MM.1S (cell line): Measurements from ENCODE around the gene LRPPRC.

ENCODE experiments used
- DNase-seq: peaks from one replicate; pipeline ENCODE4 v3.0.0-alpha.2; 2015
- H2AFZ ChIP-seq: fragments of 300-600 bp; sonication (generic); 2 replicates; pipeline ENCODE4 v1.6.0; 2016; ENCODE audit warnings: antibody characterized with exemption, low read length
- H3F3A ChIP-seq: fragments of 300-600 bp; sonication (generic); 2 replicates; pipeline ENCODE4 v1.6.1; 2016; ENCODE audit warnings: mild to moderate bottlenecking, antibody characterized with exemption, low read length, moderate library complexity, mixed read lengths; ENCODE audit not compliant: insufficient read depth
- H3K27ac ChIP-seq: fragments of 300-600 bp; sonication (generic); 2 replicates; pipeline ENCODE4 v1.5.1; 2016; ENCODE audit warnings: mild to moderate bottlenecking, low read length
- H3K27me3 ChIP-seq: fragments of 300-600 bp; sonication (generic); replicated peaks from 2 replicates; pipeline ENCODE4 v1.6.0; 2016; ENCODE audit warnings: low read length; ENCODE audit not compliant: insufficient read depth
- H3K36me3 ChIP-seq: fragments of 300-600 bp; sonication (generic); replicated peaks from 2 replicates; pipeline ENCODE4 v1.6.1; 2016; ENCODE audit warnings: mild to moderate bottlenecking, low read length, mixed read lengths; ENCODE audit not compliant: insufficient read depth
- H3K4me1 ChIP-seq: fragments of 300-600 bp; sonication (generic); 2 replicates; pipeline ENCODE4 v1.6.1; 2016; ENCODE audit warnings: low read length, mixed read lengths
- H3K4me2 ChIP-seq: fragments of 300-600 bp; sonication (generic); 2 replicates; pipeline ENCODE4 v1.6.0; 2016; ENCODE audit warnings: low read depth, low read length
- H3K4me3 ChIP-seq: fragments of 300-600 bp; sonication (generic); 2 replicates; pipeline ENCODE4 v1.5.1; 2016; ENCODE audit warnings: low read length, mixed read lengths
- H3K79me2 ChIP-seq: fragments of 300-600 bp; sonication (generic); 2 replicates; pipeline ENCODE4 v1.6.1; 2016; ENCODE audit warnings: mixed run types, low read length, mixed read lengths
- H3K9ac ChIP-seq: fragments of 300-600 bp; sonication (generic); 2 replicates; pipeline ENCODE4 v1.6.1; 2016; ENCODE audit warnings: low read length, mixed read lengths
- H3K9me2 ChIP-seq: fragments of 300-600 bp; sonication (generic); replicated peaks from 2 replicates; pipeline ENCODE4 v1.6.1; 2016; ENCODE audit warnings: mild to moderate bottlenecking, low read length, mixed read lengths; ENCODE audit not compliant: insufficient read depth
- H3K9me3 ChIP-seq: fragments of 300-600 bp; sonication (generic); replicated peaks from 2 replicates; pipeline ENCODE4 v1.6.1; 2016; ENCODE audit warnings: mild to moderate bottlenecking, low read length, mixed read lengths; ENCODE audit not compliant: insufficient read depth
- H4K20me1 ChIP-seq: fragments of 300-600 bp; sonication (generic); 2 replicates; pipeline ENCODE4 v1.6.1; 2016; ENCODE audit warnings: mild to moderate bottlenecking, low read length, moderate library complexity, mixed read lengths; ENCODE audit not compliant: insufficient read depth
- EZH2 ChIP-seq: fragments of 300-600 bp; sonication (generic); optimal IDR thresholded peaks from 2 replicates; pipeline ENCODE3; 2017; ENCODE audit warnings: low read depth, mild to moderate bottlenecking, antibody characterized with exemption, low read length, mixed read lengths
- EZH2phosphoT487 ChIP-seq: fragments of 300-600 bp; sonication (generic); IDR thresholded peaks from 2 replicates; pipeline ENCODE4 v1.6.1; 2018; ENCODE audit warnings: antibody characterized with exemption, low read length
- TF ChIP-seq, protein P1 (sequence below): fragments of 300-600 bp; sonication (generic); IDR thresholded peaks from 2 replicates; pipeline ENCODE4 v1.5.1; 2016; ENCODE audit warnings: antibody characterized with exemption, low read length, mixed read lengths

The LRPPRC gene

DNA sequence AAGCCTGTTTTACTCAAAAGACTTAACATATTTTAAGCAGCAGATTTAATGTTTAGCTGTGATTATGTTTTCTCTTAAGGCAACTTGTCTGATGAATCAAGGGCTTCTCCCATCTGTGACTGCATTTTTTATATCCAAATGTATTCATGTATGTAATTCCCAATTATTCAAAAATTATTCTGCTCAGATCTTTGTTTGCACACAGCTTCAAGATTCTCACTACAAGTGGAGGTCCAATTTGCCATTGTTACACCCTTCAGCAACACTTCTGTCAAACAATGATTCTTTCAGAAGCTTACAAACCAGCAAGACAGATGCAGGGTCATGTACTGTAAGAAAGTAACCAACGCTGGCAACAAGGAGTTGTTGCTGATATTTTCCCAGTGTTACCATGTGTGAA is 5.9 kb upstream of the LRPPRC start:
- DNase-seq = no peak
- no peaks in the 10 kb centered on the region for H3K4me1 ChIP-seq
- no peaks in the 10 kb centered on the region for H3K36me3 ChIP-seq
- TF ChIP-seq EZH2 (no peak), EZH2phosphoT487 (no peak)
- TF ChIP-seq, protein P1, sequence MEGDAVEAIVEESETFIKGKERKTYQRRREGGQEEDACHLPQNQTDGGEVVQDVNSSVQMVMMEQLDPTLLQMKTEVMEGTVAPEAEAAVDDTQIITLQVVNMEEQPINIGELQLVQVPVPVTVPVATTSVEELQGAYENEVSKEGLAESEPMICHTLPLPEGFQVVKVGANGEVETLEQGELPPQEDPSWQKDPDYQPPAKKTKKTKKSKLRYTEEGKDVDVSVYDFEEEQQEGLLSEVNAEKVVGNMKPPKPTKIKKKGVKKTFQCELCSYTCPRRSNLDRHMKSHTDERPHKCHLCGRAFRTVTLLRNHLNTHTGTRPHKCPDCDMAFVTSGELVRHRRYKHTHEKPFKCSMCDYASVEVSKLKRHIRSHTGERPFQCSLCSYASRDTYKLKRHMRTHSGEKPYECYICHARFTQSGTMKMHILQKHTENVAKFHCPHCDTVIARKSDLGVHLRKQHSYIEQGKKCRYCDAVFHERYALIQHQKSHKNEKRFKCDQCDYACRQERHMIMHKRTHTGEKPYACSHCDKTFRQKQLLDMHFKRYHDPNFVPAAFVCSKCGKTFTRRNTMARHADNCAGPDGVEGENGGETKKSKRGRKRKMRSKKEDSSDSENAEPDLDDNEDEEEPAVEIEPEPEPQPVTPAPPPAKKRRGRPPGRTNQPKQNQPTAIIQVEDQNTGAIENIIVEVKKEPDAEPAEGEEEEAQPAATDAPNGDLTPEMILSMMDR = no peak
- no peaks in the 10 kb centered on the region for H4K20me1 ChIP-seq
- no peak overlapping the region for H3K27ac ChIP-seq
- H3K4me2 ChIP-seq = no peak overlapping the region
- no peak overlapping the region for H2AFZ ChIP-seq
- no peaks in the 10 kb centered on the region for H3K9me3 ChIP-seq
- no peaks in the 10 kb centered on the region for H3F3A ChIP-seq
- no peaks in the 10 kb centered on the region for H3K9me2 ChIP-seq
- H3K9ac ChIP-seq = no peak overlapping the region
- H3K27me3 ChIP-seq = no peaks in the 10 kb centered on the region
- H3K79me2 ChIP-seq = no peaks in the 10 kb centered on the region
- H3K4me3 ChIP-seq = no peak overlapping the region

DNA sequence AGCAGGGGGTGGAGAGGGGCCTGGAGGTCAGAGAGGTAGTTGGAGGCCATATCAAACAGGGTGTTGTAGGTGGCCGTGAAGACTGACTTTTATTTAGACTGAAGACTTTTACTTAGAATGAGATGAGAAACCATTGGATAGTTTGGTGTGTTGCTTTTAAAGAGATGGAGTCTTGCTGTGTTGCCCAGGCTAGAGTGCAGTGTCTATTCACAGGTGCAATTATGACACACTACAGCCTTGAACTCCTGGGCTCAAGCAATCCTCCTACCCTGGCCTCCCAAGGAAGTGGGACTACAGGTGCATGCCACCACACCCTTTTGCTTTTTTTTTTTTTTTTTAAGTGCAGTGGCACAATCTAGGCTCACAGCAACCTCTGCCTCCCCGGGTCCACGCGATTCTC is 2.5 kb upstream of the LRPPRC start:
- Histone ChIP-seq H3K79me2 (peaks cover 26% of the 10 kb centered on the region), H3K4me3 (no peak overlapping the region), H3K27ac (no peak overlapping the region), H3K9me3 (no peaks in the 10 kb centered on the region), H3K9ac (no peak overlapping the region), H3K4me1 (peaks cover 7% of the 10 kb centered on the region), H3F3A (no peaks in the 10 kb centered on the region), H3K36me3 (no peaks in the 10 kb centered on the region), H3K27me3 (no peaks in the 10 kb centered on the region), H2AFZ (no peak overlapping the region), H4K20me1 (peaks cover 12% of the 10 kb centered on the region), H3K4me2 (no peak overlapping the region), H3K9me2 (no peaks in the 10 kb centered on the region)
- TF ChIP-seq, protein P1 = no peak
- TF ChIP-seq EZH2 = no peak
- no peak for TF ChIP-seq EZH2phosphoT487
- no peak for DNase-seq

DNA sequence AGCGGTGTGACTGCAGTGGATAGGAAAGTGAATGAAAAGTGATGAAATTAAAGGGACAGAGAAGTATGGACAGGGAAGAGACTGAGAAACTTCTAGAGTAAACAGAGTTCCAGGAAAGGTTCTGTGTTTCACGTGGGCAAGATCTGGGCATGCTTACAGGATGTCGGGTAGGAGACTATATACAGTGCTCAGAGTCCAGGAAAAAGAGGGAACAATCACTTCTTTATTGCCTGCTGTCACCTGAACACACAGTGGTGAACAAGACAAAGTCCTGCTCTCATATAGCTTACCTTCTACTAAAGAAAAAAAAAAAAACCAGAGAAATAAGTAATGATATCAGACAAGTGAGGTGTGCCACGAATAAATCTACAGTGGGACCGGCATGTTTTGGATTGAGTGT is 2.4 kb downstream of the LRPPRC start:
- Histone ChIP-seq H3K27me3 (no peaks in the 10 kb centered on the region), H3K79me2 (peaks cover 74% of the 10 kb centered on the region), H3K9ac (no peak overlapping the region), H3F3A (no peaks in the 10 kb centered on the region), H3K27ac (no peak overlapping the region), H3K4me2 (no peak overlapping the region), H3K9me3 (no peaks in the 10 kb centered on the region), H3K36me3 (peaks cover 12% of the 10 kb centered on the region), H2AFZ (no peak overlapping the region), H3K4me1 (peaks cover 7% of the 10 kb centered on the region), H3K4me3 (no peak overlapping the region), H4K20me1 (peaks cover 35% of the 10 kb centered on the region), H3K9me2 (no peaks in the 10 kb centered on the region)
- DNase-seq = no peak
- TF ChIP-seq EZH2 = no peak
- TF ChIP-seq, protein P1 = no peak
- TF ChIP-seq EZH2phosphoT487 = no peak
